MCF 10A (cell line): ENCODE data around the gene KIAA0825. TPM values are rescaled to one million over a fixed set of nuclear protein-coding genes. Genes with fewer than 3 reads are reported as not detected.
A peak's percentile ranks its signal among the peaks of the same experiment; 100 is the strongest.

ENCODE experiments used
- Bru-seq: library from RNA; stranded (reverse); fragments of 400-500 nt; gene quantifications from one replicate; lab custom pipeline; 2021; lab: Mats Ljungman, UMichigan
- BruChase-seq, 2 experiments: library from RNA; stranded (reverse); fragments of 400-500 nt; gene quantifications; one replicate each; lab custom pipeline; 2021; lab: Mats Ljungman, UMichigan
- BruUV-seq: library from RNA; stranded (reverse); fragments of 400-500 nt; replicated peaks from 2 replicates; lab custom pipeline; 2021; lab: Mats Ljungman, UMichigan
- CTCF ChIA-PET: fragments of 300-600 bp; sonication (Branson Sonifier 250); formaldehyde crosslinking; extraction: SDS; loops from one replicate; lab custom pipeline; 2021; ENCODE audit warnings: antibody characterized with exemption, inconsistent platforms; lab: Yijun Ruan, JAX
- POLR2A ChIA-PET: fragments of 300-600, 350-650 bp; sonication (Branson Sonifier 250); formaldehyde crosslinking; extraction: SDS; loops from one replicate; lab custom pipeline; 2020; ENCODE audit warnings: antibody characterized with exemption, inconsistent platforms; lab: Yijun Ruan, JAX
- DNase-seq: peaks from one replicate; pipeline ENCODE4 v3.0.0-alpha.2; 2018; ENCODE audit not compliant: unreplicated experiment
- H3K27ac Mint-ChIP-seq: one replicate; pipeline ENCODE4 v1.8.0; 2022; ENCODE audit warnings: mild to moderate bottlenecking, low read depth, mixed read lengths; ENCODE audit not compliant: unreplicated experiment
- H3K27me3 Mint-ChIP-seq: one replicate; pipeline ENCODE4 v1.8.0; 2022; ENCODE audit warnings: mixed read lengths; ENCODE audit not compliant: insufficient read depth, unreplicated experiment
- H3K36me3 Mint-ChIP-seq: one replicate; pipeline ENCODE4 v1.8.0; 2022; ENCODE audit warnings: mild to moderate bottlenecking, moderate library complexity, mixed read lengths; ENCODE audit not compliant: insufficient read depth, unreplicated experiment
- H3K4me1 Mint-ChIP-seq: one replicate; pipeline ENCODE4 v1.8.0; 2022; ENCODE audit warnings: mixed read lengths; ENCODE audit not compliant: insufficient read depth, unreplicated experiment
- H3K4me3 Mint-ChIP-seq: one replicate; pipeline ENCODE4 v1.8.0; 2022; ENCODE audit warnings: mild to moderate bottlenecking, moderate library complexity, mixed read lengths; ENCODE audit not compliant: unreplicated experiment
- H3K9me3 Mint-ChIP-seq: one replicate; pipeline ENCODE4 v1.8.0; 2022; ENCODE audit warnings: mixed read lengths; ENCODE audit not compliant: unreplicated experiment
- CTCF ChIP-seq: fragments of 200-600 bp; IDR thresholded peaks from one replicate; pipeline ENCODE4 v1.8.0; 2022; ENCODE audit warnings: antibody characterized with exemption, mild to moderate bottlenecking; ENCODE audit not compliant: unreplicated experiment
- intact Hi-C: fragments of 100-400 bp; cut with micrococcal nuclease; formaldehyde crosslinking; loops from 2 replicates; pipeline ENCODE4 v1.14.1; 2022
- long read RNA-seq: library from polyadenylated mRNA; stranded (forward); transcript quantifications from one replicate; pipeline ENCODE4 v2.0.0, GENCODE V29; 2022
- total RNA-seq: library from RNA; stranded (reverse); gene quantifications from 2 replicates; pipeline ENCODE4 v1.2.3, GENCODE V29; 2022

Gene KIAA0825
- total RNA-seq: 2.1 and 2.5 TPM in 2 replicates
- percentile 50 among the genes with signal in this experiment for Bru-seq, nascent RNA
- percentile 47 among the genes with signal in this experiment for BruChase-seq, experiment 1, labeled RNA remaining after a 6-hour chase
- percentile 54 among the genes with signal in this experiment for BruChase-seq, experiment 2, labeled RNA remaining after a 2-hour chase
- long read RNA-seq, partial matches to known transcripts: 1 of 1 reads
- long read RNA-seq, other reads (novel, unspliced or antisense): 0 of 1 reads

- H3K4me3 Mint-ChIP-seq: peak within 1 kb of the TSS; percentile 87
- H3K9me3 Mint-ChIP-seq: no peaks in the 10 kb centered on the region
- no TSS peak for BruUV-seq
- CTCF ChIA-PET: interaction anchor here (0.5 to 1.2 kb wide), 5 partner anchors 29 to 1318 kb away, joined by 3 to 4 read pairs (median 3); no protein-coding TSS in a partner anchor
- peak; percentile 93 for DNase-seq
- intact Hi-C loops: loop anchor here (1.0 to 2.0 kb wide), 2 partner anchors 74 to 291 kb away; no protein-coding TSS in a partner anchor
- peaks cover 20% of the 10 kb centered on the region for H3K4me1 Mint-ChIP-seq
- no peak for TF ChIP-seq CTCF
- H3K36me3 Mint-ChIP-seq: no peaks in the 10 kb centered on the region
- peak within 1 kb of the TSS; percentile 74 for H3K27ac Mint-ChIP-seq
- no peaks in the 10 kb centered on the region for H3K27me3 Mint-ChIP-seq
- POLR2A ChIA-PET: interaction anchor here (0.6 to 2.5 kb wide), 17 partner anchors 8 to 1339 kb away, joined by 3 to 11 read pairs (median 4); no protein-coding TSS in a partner anchor
These were observed at the start of gene KIAA0825, which contains the start of gene SLF1 for GRCh38 chr5:94618493-94619328. Gene KIAA0825 (minus strand): TSS chr5:94618604. CDS start chr5:94537126, 81,478 bp downstream. Gene SLF1 (plus strand): TSS chr5:94618669. CDS start chr5:94628811, 10,142 bp downstream.

- Mint-ChIP-seq H3K4me1 (no peaks in the 10 kb centered on the region), H3K27me3 (no peaks in the 10 kb centered on the region), H3K4me3 (no peak overlapping the region), H3K9me3 (no peaks in the 10 kb centered on the region), H3K36me3 (peaks cover 12% of the 10 kb centered on the region), H3K27ac (peak overlapping the region; percentile 11)
- TF ChIP-seq CTCF: no peak
- POLR2A ChIA-PET: interaction anchor here (0.7 to 1.4 kb wide), 3 partner anchors 9 to 33 kb away, joined by 3 to 4 read pairs (median 4); no protein-coding TSS in a partner anchor
- no TSS peak for BruUV-seq
- CTCF ChIA-PET: interaction anchor here (1.4 kb wide), 1 partner anchor 130 kb away, joined by 4 read pairs; no protein-coding TSS in a partner anchor
- DNase-seq: no peak
- intact Hi-C loops: no loop called here
These were observed 49.5 kb upstream of the KIAA0825 start for GRCh38 chr5:94667937-94668336.

- BruUV-seq: no TSS peak
- CTCF ChIA-PET: no interaction called here
These were observed 42.7 kb upstream of the KIAA0825 start for GRCh38 chr5:94661086-94661485.

More at GRCh38 chr5:94661086-94661485, 42.7 kb upstream of the KIAA0825 start:
- Mint-ChIP-seq H3K27ac (no peak overlapping the region), H3K4me3 (no peak overlapping the region), H3K27me3 (no peaks in the 10 kb centered on the region), H3K9me3 (peaks cover 26% of the 10 kb centered on the region), H3K4me1 (no peaks in the 10 kb centered on the region), H3K36me3 (peaks cover 6% of the 10 kb centered on the region)
- POLR2A ChIA-PET: no interaction called here
- no peak for TF ChIP-seq CTCF
- intact Hi-C loops: no loop called here
- DNase-seq: no peak
